Caco-2 (cell line): ENCODE data around the gene PCBP3. TPM values are rescaled to one million over a fixed set of nuclear protein-coding genes. Genes with fewer than 3 reads are reported as not detected.

Experiments
- BruUV-seq: library from RNA; stranded (reverse); fragments of 400-500 nt; replicated peaks from 2 replicates; lab custom pipeline; 2021; lab: Mats Ljungman, UMichigan
- CTCF ChIA-PET: fragments of 300-600 bp; sonication (Branson Sonifier 250); formaldehyde crosslinking; loops from one replicate; lab custom pipeline; 2022; ENCODE audit warnings: antibody characterized with exemption; lab: Charles Lee
- POLR2A ChIA-PET: fragments of 300-600 bp; sonication (Branson Sonifier 250); formaldehyde crosslinking; loops from one replicate; lab custom pipeline; 2022; ENCODE audit warnings: antibody characterized with exemption; lab: Charles Lee
- DNase-seq, 2 experiments: peaks; one replicate each; pipeline versions ENCODE4 v3.0.0 to v3.0.0-alpha.2; 2020 to 2022
- H3K27me3 ChIP-seq: replicated peaks from 2 replicates; pipeline ENCODE4 v1.6.0; 2011; ENCODE audit warnings: low read length; ENCODE audit not compliant: control insufficient read depth, insufficient read depth
- H3K36me3 ChIP-seq: 2 replicates; pipeline ENCODE4 v1.5.1; 2011; ENCODE audit warnings: low read length; ENCODE audit not compliant: control insufficient read depth, insufficient read depth
- H3K4me1 ChIP-seq: fragments of 250-450 bp; sonication (Bioruptor Pico); 2 replicates; pipeline ENCODE4 v1.5.1; 2020; ENCODE audit warnings: mild to moderate bottlenecking
- H3K4me3 ChIP-seq: 2 replicates; pipeline ENCODE4 v1.5.1; 2011; ENCODE audit warnings: low read depth, mild to moderate bottlenecking, control low read depth, low read length
- H3K9me3 ChIP-seq: fragments of 250-450 bp; sonication (Bioruptor Pico); 2 replicates; pipeline ENCODE4 v1.5.1; 2020; ENCODE audit warnings: mild to moderate bottlenecking, moderate library complexity
- H3K27ac Mint-ChIP-seq: one replicate; pipeline ENCODE4 v1.8.0; 2022; ENCODE audit warnings: mixed read lengths; ENCODE audit not compliant: unreplicated experiment
- H3K27me3 Mint-ChIP-seq: one replicate; pipeline ENCODE4 v1.8.0; 2022; ENCODE audit warnings: mixed read lengths; ENCODE audit not compliant: insufficient read depth, unreplicated experiment
- H3K36me3 Mint-ChIP-seq: one replicate; pipeline ENCODE4 v1.8.0; 2022; ENCODE audit warnings: mild to moderate bottlenecking, mixed read lengths; ENCODE audit not compliant: insufficient read depth, unreplicated experiment
- H3K4me1 Mint-ChIP-seq: one replicate; pipeline ENCODE4 v1.8.0; 2022; ENCODE audit warnings: low read depth, mixed read lengths; ENCODE audit not compliant: unreplicated experiment
- H3K4me3 Mint-ChIP-seq: one replicate; pipeline ENCODE4 v1.8.0; 2022; ENCODE audit warnings: mild to moderate bottlenecking, moderate library complexity, mixed read lengths; ENCODE audit not compliant: unreplicated experiment
- H3K9me3 Mint-ChIP-seq: one replicate; pipeline ENCODE4 v1.8.0; 2022; ENCODE audit warnings: mixed read lengths; ENCODE audit not compliant: unreplicated experiment
- intact Hi-C: fragments of 100-400 bp; cut with micrococcal nuclease; formaldehyde crosslinking; loops from one replicate; pipeline ENCODE4 v1.10.0; 2022; ENCODE audit not compliant: unreplicated experiment
- total RNA-seq: library from RNA; stranded (reverse); gene quantifications from 2 replicates; pipeline ENCODE4 v1.2.3, GENCODE V29; 2022
- TF ChIP-seq, protein P1 (sequence below), 2 experiments: fragments of 200-600 bp in 1 of 2; IDR thresholded peaks; 1 replicate in 1 of 2; 2 replicates in 1 of 2; pipeline versions ENCODE4 v1.5.1 to v1.8.0; 2011 to 2022; ENCODE audit warnings: antibody characterized with exemption in 1 of 2, control low read depth in 1 of 2, inconsistent platforms in 1 of 2, low read depth in 1 of 2, low read length in 1 of 2, mild to moderate bottlenecking in 1 of 2, moderate library complexity in 1 of 2; ENCODE audit not compliant: insufficient read depth in 1 of 2, severe bottlenecking in 1 of 2, unreplicated experiment in 1 of 2

Gene PCBP3
- total RNA-seq, 1 experiment from 2014 or later: 0.75 TPM

GRCh38 chr21:45748593-45748992 is 105.1 kb downstream of the PCBP3 start:
- TF ChIP-seq, protein P1, sequence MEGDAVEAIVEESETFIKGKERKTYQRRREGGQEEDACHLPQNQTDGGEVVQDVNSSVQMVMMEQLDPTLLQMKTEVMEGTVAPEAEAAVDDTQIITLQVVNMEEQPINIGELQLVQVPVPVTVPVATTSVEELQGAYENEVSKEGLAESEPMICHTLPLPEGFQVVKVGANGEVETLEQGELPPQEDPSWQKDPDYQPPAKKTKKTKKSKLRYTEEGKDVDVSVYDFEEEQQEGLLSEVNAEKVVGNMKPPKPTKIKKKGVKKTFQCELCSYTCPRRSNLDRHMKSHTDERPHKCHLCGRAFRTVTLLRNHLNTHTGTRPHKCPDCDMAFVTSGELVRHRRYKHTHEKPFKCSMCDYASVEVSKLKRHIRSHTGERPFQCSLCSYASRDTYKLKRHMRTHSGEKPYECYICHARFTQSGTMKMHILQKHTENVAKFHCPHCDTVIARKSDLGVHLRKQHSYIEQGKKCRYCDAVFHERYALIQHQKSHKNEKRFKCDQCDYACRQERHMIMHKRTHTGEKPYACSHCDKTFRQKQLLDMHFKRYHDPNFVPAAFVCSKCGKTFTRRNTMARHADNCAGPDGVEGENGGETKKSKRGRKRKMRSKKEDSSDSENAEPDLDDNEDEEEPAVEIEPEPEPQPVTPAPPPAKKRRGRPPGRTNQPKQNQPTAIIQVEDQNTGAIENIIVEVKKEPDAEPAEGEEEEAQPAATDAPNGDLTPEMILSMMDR (IDR thresholded peaks at IDR 0.05; ENCODE audit: insufficient read depth in 1 of 2, low read depth in 1 of 2, low read length in 1 of 2, severe bottlenecking in 1 of 2, unreplicated experiment in 1 of 2): no peak

DNA sequence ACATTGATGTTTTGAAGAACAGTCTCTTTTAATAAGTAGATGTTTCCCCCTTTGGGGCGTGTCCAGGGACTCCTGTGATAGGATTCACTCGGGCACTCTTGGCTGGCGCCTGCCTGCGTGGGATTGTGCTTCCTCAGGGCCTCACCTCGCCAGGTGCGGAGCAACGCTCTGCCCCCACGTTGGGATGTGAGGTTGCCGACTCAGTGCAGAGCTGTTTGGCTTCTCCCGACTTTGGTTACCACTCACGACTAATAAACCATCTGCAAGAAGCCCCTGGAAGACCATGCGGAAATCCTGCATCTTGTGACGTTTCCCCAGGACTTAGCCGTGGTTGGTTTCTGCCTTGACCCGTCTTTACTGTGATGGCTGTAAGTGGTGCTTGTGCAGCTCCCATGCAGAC is 106.4 kb downstream of the PCBP3 start:
- Mint-ChIP-seq H3K36me3 (no peaks in the 10 kb centered on the region), H3K27me3 (peaks cover 15% of the 10 kb centered on the region), H3K9me3 (no peaks in the 10 kb centered on the region), H3K4me1 (no peaks in the 10 kb centered on the region), H3K4me3 (no peak overlapping the region), H3K27ac (no peak overlapping the region)
- Histone ChIP-seq H3K4me1 (no peaks in the 10 kb centered on the region), H3K27me3 (no peaks in the 10 kb centered on the region; the same call in 1 of the 2 replicates), H3K36me3 (no peaks in the 10 kb centered on the region), H3K4me3 (no peak overlapping the region), H3K9me3 (no peaks in the 10 kb centered on the region)
- CTCF ChIA-PET: no interaction called here
- intact Hi-C loops: no loop called here
- no TSS peak for BruUV-seq
- DNase-seq: no peak
- POLR2A ChIA-PET: no interaction called here
- TF ChIP-seq, protein P1 (IDR thresholded peaks at IDR 0.05; ENCODE audit: insufficient read depth in 1 of 2, low read depth in 1 of 2, low read length in 1 of 2, severe bottlenecking in 1 of 2, unreplicated experiment in 1 of 2): no peak

More at GRCh38 chr21:45748593-45748992, 105.1 kb downstream of the PCBP3 start:
- H3K27me3 Mint-ChIP-seq: peaks cover 14% of the 10 kb centered on the region
- ChIA-PET CTCF (no interaction called here), POLR2A (no interaction called here)
- no peaks in the 10 kb centered on the region for H3K36me3 Mint-ChIP-seq
- Histone ChIP-seq H3K4me1 (no peaks in the 10 kb centered on the region), H3K27me3 (no peaks in the 10 kb centered on the region; the same call in 1 of the 2 replicates), H3K4me3 (no peak overlapping the region), H3K36me3 (no peaks in the 10 kb centered on the region), H3K9me3 (no peaks in the 10 kb centered on the region)
- DNase-seq: no peak
- H3K9me3 Mint-ChIP-seq: no peaks in the 10 kb centered on the region
- no TSS peak for BruUV-seq
- no peaks in the 10 kb centered on the region for H3K4me1 Mint-ChIP-seq
- no peak overlapping the region for H3K4me3 Mint-ChIP-seq
- intact Hi-C loops: no loop called here
- no peak overlapping the region for H3K27ac Mint-ChIP-seq

- POLR2A ChIA-PET: no interaction called here
- Histone ChIP-seq H3K4me3 (no peak overlapping the region), H3K4me1 (no peaks in the 10 kb centered on the region), H3K36me3 (no peaks in the 10 kb centered on the region), H3K27me3 (no peaks in the 10 kb centered on the region; the same call in 1 of the 2 replicates), H3K9me3 (no peaks in the 10 kb centered on the region)
- intact Hi-C loops: no loop called here
- no peak for DNase-seq
- no peaks in the 10 kb centered on the region for H3K9me3 Mint-ChIP-seq
- H3K36me3 Mint-ChIP-seq: no peaks in the 10 kb centered on the region
- CTCF ChIA-PET: no interaction called here
- TF ChIP-seq, protein P1 (IDR thresholded peaks at IDR 0.05; ENCODE audit: insufficient read depth in 1 of 2, low read depth in 1 of 2, low read length in 1 of 2, severe bottlenecking in 1 of 2, unreplicated experiment in 1 of 2): no peak
- no TSS peak for BruUV-seq
- no peaks in the 10 kb centered on the region for H3K4me1 Mint-ChIP-seq
- no peak overlapping the region for H3K4me3 Mint-ChIP-seq
- H3K27ac Mint-ChIP-seq: no peak overlapping the region
- H3K27me3 Mint-ChIP-seq: peaks cover 15% of the 10 kb centered on the region
These were observed 107.4 kb downstream of the PCBP3 start for GRCh38 chr21:45750936-45751335.
